Measurements from ENCODE around the gene ZNF599. TPM values are rescaled to one million over a fixed set of nuclear protein-coding genes. Genes with fewer than 3 reads are reported as not detected.

ZNF599 gene
- 6.0 and 6.1 TPM in 2 replicates for total RNA-seq
- polyA plus RNA-seq: 6.2 and 7.6 TPM in 2 replicates

DNA sequence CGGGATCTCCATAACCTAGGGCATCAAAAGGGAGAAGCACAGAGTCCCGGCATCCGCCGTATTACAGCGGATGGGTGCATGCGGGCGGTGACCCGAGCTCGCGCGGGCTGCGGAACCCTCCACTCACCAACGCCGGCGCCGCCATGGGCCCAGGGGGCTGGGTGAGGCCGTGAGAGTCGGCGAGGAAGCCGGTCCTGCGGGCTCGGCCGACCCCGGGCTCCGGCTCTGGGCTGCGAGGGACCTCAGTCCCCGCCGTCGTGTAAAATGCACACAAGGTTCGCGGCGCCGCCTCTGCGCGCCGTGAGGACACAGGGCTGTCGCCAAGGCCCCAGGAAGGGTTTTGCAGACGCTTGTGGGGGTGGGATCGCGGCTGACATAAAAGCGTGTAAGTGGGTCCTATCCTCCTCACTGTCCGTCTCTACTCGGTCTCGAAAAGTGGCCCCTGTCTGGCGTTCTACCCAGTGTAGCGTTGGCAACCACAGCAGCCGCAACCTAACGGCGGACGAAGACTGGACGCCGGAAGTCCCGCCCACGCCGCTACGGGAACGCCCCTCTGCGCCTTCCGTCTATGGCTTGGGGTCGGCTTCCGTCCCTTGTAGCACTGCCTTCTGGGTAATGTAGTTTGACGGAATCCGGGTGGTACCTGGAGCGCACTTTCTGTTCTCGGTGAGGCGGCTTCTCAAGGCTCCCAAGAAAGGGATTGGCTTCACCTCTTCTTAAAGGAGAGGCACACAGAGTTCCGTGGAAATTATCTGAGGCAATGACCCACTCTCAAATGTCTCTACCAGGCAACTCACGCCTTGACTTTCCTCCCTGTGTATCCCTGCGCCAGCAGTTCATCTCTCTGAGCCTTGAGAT is at the start of gene ZNF599:
Gene ZNF599, minus strand, starts transcription at position 519 of the 858 bp plus-strand sequence. Its CDS starts 374 bp downstream, at position 145.
- Histone ChIP-seq H3K4me2 (peak within 1 kb of the TSS; percentile 98), H3K9me3 (ENCODE audit: low read depth) (no peaks in the 10 kb centered on the region), H3K79me2 (peaks cover 16% of the 10 kb centered on the region), H3K4me3 (peak within 1 kb of the TSS; percentile 67), H2AFZ (peak within 1 kb of the TSS; percentile 84), H3K9me2 (replicated peaks; ENCODE audit: insufficient read depth) (no peaks in the 10 kb centered on the region), H3K36me3 (replicated peaks; ENCODE audit: insufficient read depth, low read depth) (no peaks in the 10 kb centered on the region), H3K4me1 (ENCODE audit: insufficient read depth) (peaks cover 9% of the 10 kb centered on the region), H3K27ac (peak within 1 kb of the TSS; percentile 71), H3K27me3 (no peaks in the 10 kb centered on the region), H4K20me1 (ENCODE audit: insufficient read depth, poor library complexity, severe bottlenecking) (no peaks in the 10 kb centered on the region)
- TF ChIP-seq CTCF (IDR thresholded peaks at IDR 0.05; ENCODE audit: poor library complexity): no peak
- TF ChIP-seq EZH2phosphoT487 (IDR thresholded peaks at IDR 0.05; ENCODE audit: low read depth, severe bottlenecking, unreplicated experiment): no peak
- TF ChIP-seq EZH2 (IDR thresholded peaks at IDR 0.05; ENCODE audit: borderline replicate concordance): no peak
- peak; percentile 95 for DNase-seq (ENCODE audit: low spot score)
- 3% methylated on average over 63 of the region's 69 CpGs for WGBS (ENCODE audit: low lambda C conversion rate, missing lambda C conversion rate)

GRCh38 chr19:34818270-34818669 is 45.3 kb upstream of the ZNF599 start:
- no peak overlapping the region for H3K27ac ChIP-seq
- H3K79me2 ChIP-seq: no peaks in the 10 kb centered on the region
- no peaks in the 10 kb centered on the region for H4K20me1 ChIP-seq (ENCODE audit: insufficient read depth, poor library complexity, severe bottlenecking)
- WGBS (ENCODE audit: low lambda C conversion rate, missing lambda C conversion rate): 89% methylated on average over 2 of the region's 2 CpGs
- no peak overlapping the region for H3K4me3 ChIP-seq
- H3K9me2 ChIP-seq (replicated peaks; ENCODE audit: insufficient read depth): no peaks in the 10 kb centered on the region
- H3K36me3 ChIP-seq (replicated peaks; ENCODE audit: insufficient read depth, low read depth): no peaks in the 10 kb centered on the region
- H3K4me1 ChIP-seq (ENCODE audit: insufficient read depth): no peaks in the 10 kb centered on the region
- H3K27me3 ChIP-seq: no peaks in the 10 kb centered on the region
- no peak overlapping the region for H2AFZ ChIP-seq
- H3K9me3 ChIP-seq (ENCODE audit: low read depth): no peaks in the 10 kb centered on the region
- DNase-seq (ENCODE audit: low spot score): no peak
- TF ChIP-seq EZH2 (IDR thresholded peaks at IDR 0.05; ENCODE audit: borderline replicate concordance) (no peak), CTCF (IDR thresholded peaks at IDR 0.05; ENCODE audit: poor library complexity) (no peak), EZH2phosphoT487 (IDR thresholded peaks at IDR 0.05; ENCODE audit: low read depth, severe bottlenecking, unreplicated experiment) (no peak)
- no peak overlapping the region for H3K4me2 ChIP-seq

GRCh38 chr19:34816708-34817107 is 43.7 kb upstream of the ZNF599 start:
- H3K4me1 ChIP-seq (ENCODE audit: insufficient read depth): no peaks in the 10 kb centered on the region
- no peaks in the 10 kb centered on the region for H3K36me3 ChIP-seq (replicated peaks; ENCODE audit: insufficient read depth, low read depth)
- no peaks in the 10 kb centered on the region for H3K27me3 ChIP-seq
- DNase-seq (ENCODE audit: low spot score): no peak
- no peaks in the 10 kb centered on the region for H3K79me2 ChIP-seq
- no peaks in the 10 kb centered on the region for H3K9me2 ChIP-seq (replicated peaks; ENCODE audit: insufficient read depth)
- no peaks in the 10 kb centered on the region for H4K20me1 ChIP-seq (ENCODE audit: insufficient read depth, poor library complexity, severe bottlenecking)
- H2AFZ ChIP-seq: no peak overlapping the region
- no peak overlapping the region for H3K4me3 ChIP-seq
- H3K4me2 ChIP-seq: no peak overlapping the region
- H3K9me3 ChIP-seq (ENCODE audit: low read depth): no peaks in the 10 kb centered on the region
- 100% methylated on average over 2 of the region's 2 CpGs for WGBS (ENCODE audit: low lambda C conversion rate, missing lambda C conversion rate)
- no peak overlapping the region for H3K27ac ChIP-seq
- no peak for TF ChIP-seq EZH2phosphoT487 (IDR thresholded peaks at IDR 0.05; ENCODE audit: low read depth, severe bottlenecking, unreplicated experiment)
- no peak for TF ChIP-seq EZH2 (IDR thresholded peaks at IDR 0.05; ENCODE audit: borderline replicate concordance)
- TF ChIP-seq CTCF (IDR thresholded peaks at IDR 0.05; ENCODE audit: poor library complexity): no peak
